GM21447 (cell line): Measurements from ENCODE around the gene LNPK.
"Not testable (repeated sequence)": the region's sequence is repeated elsewhere in the genome, so short reads cannot be mapped to it uniquely, and the experiment has no call there.

Experiments
- ATAC-seq: cut with Tn5 transposase; IDR thresholded peaks from one replicate; pipeline ENCODE4 v1.9.1; 2021; ENCODE audit not compliant: unreplicated experiment

LNPK gene

DNA sequence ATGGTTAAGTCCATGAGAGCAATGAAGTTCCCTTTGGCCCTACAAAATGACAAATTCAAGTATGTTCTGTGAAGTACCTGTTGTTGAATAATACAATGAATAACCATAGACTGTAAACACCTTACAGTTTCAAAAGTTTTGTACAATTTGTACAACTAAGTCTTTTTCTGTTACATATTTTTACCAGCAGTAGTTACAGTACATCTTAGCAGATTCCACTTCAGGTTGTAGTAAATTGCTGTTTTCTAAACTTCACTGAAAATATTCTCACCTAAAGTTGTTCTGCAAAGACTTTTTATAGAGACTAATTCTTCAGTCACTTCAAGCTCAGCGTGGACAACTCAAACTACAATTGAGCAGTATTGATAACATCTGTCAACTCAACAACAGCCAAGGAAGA, 28.7 kb downstream of the LNPK start:
- no peak for ATAC-seq

DNA sequence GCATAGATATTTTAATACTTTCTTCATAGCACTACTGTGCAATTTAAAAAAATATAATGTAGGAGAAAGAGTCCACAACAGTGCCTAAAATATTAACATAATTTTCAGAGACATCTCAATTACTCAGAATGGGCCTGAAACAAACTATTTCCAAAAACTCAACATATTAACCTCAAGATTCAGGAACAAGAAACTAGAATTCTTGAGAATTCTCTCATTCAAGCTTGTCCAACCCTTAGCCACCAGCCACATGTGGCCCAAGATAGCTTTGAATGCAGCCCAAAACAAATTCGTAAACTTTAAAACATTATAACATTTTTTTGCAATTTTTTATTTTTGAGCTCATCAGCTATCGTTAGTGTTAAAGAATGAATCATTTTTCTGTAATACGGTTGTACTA, 35.2 kb downstream of the LNPK start:
- ATAC-seq = no peak

DNA sequence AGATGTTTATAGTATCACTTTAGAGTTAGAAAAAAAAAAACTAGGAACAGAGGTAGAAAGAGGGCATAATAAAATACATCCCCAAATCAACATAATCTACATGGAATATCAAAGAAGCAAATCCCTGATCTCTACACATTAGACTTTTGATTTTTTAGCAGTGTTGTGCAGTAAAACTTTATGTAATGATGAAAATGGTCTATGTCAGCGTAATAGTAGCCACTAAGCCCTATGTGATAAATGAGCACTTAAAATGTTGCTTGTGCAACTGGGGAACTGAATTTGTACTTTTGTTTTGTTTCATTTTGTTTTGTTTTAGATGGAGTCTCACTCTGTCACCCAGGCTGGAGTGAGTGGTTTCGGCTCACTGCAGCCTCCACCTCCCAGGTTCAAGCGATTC, 36.3 kb downstream of the LNPK start:
- ATAC-seq = no peak

DNA sequence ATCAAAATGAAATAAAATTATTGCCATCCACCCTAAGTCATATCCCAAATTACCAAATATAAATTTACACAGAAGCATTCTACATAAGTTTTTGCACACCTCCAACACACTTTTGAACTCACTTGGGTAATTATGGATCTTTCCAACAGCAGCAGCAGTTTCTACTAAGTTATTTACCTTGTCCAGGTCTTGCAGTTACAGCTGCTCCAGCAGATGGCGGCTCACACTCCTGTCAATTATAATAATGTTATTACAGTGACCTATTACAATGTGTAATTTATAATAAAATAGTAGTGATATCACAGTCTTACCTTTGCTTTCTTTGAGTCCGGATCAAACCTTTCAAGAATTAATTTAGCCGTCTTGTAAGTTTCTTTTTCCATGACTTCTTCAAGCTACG, 37.9 kb downstream of the LNPK start:
- no peak for ATAC-seq

DNA sequence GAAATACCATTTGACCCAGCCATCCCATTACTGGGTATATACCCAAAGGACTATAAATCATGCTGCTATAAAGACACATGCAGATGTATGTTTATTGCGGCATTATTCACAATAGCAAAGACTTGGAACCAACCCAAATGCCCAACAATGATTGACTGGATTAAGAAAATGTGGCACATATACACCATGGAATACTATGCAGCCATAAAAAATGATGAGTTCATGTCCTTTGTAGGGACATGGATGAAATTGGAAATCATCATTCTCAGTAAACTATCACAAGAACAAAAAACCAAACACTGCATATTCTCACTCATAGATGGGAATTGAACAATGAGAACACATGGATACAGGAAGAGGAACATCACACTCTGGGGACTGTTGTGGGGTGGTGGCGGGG, 38.9 kb downstream of the LNPK start:
- ATAC-seq = not testable (repeated sequence)

DNA sequence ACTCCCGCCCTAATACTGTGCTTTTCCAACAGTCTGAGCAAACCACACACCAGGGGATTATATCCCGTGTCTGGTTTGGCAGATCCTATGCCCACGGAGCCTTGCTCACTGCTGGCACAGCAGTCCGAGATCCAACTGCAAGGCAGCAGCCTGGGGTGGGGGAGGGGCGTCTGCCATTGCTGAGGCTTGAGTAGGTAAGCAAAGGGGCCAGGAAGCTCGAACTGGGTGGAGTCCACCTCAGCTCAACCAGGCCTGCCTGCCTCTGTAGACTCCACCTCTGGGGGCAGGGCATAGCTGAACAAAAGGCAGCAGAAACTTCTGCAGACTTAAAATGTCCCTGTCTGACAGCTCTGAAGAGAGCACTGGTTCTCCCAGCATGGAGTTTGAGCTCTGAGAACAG, 44.2 kb downstream of the LNPK start:
- no peak for ATAC-seq

DNA sequence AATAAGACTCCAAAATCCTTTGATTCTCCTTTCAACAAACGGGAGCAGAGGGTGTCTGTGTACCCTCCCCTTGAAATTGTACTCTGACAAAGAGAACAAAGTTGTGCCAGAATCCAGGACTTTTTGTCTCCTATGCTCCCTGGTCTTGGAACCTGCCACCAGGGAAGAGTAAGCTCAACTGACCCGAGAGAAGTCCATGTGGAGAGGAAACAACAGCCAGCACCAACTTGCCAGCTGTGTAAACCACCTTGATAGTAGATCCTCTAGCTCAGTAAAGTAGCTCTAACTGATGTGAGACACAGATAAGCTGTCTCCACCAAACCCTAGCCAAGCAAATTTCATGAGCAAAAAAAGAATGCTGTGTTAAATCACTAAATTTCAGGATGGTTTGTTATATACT, 46.9 kb downstream of the LNPK start:
- ATAC-seq = no peak

DNA sequence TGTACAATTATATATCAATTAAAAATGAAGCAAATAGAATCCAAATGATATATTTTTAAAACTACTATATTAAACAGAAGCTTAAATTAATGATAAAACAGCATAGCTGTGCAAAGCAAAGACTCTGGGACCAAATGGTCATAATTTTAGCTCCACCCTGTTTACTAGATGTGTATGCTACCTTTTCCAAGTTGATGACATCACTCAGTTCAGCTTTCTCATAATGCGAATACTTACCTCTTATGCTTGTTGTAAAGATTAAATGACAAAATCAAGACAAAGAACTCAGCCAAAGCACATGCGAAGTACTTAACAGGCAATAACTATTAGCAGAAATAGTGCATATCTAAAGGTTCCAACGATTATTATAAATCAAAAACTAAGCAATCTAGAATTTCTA, 51.6 kb downstream of the LNPK start:
- no peak for ATAC-seq

DNA sequence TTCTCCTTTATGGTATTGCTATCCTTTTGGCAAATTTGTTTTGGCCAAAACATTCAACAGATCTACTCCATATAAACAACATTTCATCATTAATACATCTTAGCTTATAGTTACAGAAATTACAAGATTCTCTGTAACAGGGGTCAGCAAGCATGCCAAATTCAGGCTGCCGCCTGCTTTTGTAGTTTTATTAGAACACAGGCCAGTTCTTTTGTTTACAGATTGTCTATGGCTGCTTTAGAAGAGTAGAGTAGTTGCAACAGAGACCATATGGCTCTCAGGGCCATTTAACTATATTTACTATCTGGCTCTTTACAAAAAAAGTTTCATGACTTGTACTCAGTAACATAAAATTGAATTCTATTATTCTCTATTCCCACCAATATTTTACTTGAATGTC, 53.9 kb downstream of the LNPK start:
- no peak for ATAC-seq

DNA sequence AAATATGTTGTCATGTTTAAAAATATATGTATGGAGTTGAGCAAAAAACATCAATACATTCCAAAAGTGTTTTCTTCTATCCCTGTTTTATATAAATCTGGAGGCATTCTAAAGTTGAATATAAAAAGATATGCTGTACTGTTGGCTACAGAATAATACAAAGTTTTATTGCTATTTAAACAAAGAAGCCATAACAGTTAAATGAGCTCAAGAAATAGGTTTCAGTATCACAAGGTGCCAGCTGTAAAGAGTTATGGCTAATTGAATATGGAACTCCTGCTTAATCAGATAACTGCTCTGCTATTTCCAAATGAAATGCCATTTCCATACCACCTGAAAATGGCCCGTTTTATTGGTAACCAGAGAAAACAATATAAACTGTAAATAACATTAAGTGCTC, 55.0 kb downstream of the LNPK start:
- ATAC-seq = no peak

DNA sequence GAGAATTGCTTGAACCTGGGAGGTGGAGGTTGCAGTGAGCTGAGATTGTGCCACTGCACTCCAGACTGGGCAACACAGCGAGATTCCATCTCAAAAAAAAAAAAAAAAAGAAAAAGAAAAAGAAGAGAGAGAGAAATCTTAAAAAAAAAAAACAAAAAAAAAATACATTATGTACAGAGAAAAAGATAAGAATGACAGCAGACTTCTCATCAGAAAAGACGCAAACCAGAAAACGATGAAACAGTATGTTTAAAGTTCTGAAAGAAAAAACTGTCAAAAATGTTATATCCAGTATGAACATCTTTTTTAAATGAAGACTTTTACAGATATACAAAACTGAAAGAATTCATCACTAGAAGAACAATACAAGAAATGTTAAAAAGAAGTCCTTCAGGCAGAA, 60.4 kb downstream of the LNPK start:
- ATAC-seq = no peak

DNA sequence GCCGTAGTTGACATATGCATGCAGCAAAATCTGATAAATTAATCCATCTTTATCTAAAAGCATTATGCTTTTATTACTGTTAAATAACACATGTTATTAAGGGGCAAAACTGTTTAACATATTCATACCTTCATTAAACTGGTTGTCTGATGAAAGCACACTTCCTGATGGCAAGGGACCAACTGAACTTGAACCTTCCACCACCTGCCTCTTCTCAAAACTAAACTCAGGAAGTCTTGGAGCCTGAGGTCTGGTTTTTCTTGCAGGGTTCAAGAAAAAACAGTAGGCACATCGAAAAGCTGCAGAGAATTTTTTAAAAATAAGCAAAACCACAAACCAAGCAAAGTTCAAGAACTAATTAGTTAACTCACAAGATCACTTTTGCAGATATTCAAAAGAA, 64.9 kb downstream of the LNPK start:
- no peak for ATAC-seq

DNA sequence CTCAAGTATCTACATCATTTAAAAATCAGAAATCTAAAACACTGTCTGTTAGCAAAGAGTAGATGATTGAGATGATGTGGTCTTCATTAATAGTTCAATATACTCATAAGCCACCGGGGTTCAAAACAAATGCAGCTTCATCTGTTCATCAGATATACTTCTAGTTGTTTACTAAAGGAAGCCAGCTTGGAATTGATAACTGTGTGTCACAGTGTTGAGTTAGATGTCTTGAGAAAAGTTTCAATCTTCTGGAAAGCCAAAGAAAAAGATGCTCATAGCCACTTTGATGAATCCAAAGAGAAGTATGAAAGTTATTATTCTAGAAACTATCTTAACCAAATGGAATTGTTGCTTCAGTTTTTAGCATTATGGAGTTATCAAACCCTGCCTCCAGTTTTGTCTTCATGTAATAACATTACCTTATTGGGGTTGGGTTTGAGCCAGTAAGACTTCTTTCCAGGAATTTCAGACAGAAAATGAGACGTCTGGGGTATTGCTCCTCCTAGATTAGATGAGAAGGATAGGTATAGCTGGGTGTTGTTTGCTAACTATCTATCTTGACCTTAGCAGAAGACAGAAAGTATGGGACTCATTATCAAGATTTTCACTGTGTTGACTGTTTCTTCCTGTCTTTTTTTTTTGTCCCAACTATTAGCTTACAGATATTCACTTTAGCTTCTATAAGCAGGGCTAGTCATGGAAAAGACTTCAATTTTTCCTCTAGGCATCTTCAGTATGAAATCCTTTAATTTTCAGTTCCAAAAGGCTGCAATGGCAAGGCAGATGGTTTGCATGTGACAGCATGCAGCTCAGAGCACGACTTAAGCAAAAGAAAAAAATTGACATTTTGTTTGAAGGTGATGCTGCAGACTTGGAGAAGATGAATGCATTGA, 66.5 kb downstream of the LNPK start:
- ATAC-seq = no peak

DNA sequence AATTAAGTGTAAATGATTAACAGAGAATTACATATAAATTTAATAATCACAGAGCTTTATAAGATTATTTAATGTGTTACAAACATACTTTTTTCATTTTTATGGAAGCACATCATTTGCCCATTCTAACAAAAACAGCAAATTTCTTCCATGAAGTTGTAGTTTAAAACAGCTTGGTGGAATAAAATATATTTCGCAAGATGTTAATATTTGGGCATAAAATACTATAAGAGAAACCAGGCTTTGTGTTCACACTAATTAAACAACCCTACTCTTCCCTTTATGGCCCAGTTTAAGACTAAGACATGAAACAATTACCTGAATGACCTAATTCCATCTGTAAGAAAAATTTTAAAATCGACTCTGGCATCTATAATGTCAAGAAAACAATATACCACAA, 69.4 kb downstream of the LNPK start:
- no peak for ATAC-seq

DNA sequence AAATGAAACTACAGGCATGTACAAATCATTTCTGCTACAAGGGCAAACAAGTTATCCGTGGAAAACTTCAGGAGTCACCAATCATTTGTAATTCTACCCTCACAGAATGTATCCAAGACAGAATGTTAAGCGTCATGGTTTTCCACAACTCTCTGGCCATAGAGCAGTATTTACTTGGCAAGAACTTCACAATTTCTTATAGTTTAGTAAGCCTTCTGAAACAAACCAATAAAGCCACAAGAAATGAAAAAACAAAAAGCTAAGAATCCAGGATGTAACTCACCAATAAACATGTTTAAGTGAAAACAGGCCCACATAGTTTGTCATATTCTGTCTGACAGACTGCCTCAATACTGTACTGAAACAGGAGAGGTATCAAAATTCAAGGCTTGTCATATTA, 70.3 kb downstream of the LNPK start:
- ATAC-seq = no peak

DNA sequence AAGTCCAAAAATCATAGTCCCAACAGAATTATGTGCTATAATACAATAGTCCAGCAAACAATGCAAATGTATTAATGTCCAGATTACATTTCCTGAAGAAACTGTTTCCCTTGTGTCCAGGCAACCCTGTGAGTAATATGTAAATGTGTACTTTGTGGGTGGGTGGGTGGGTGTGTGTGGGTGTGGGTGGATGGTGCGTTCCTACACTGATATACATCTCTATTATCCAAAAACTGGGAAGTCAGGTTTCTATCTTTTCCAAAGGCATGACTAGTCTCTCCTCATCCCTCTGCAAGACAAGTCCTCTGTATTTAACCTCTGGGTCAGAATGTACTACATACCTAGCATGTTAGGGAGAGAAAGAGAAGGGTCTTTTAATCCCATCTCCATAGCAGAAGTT, 71.6 kb downstream of the LNPK start:
- ATAC-seq = no peak

DNA sequence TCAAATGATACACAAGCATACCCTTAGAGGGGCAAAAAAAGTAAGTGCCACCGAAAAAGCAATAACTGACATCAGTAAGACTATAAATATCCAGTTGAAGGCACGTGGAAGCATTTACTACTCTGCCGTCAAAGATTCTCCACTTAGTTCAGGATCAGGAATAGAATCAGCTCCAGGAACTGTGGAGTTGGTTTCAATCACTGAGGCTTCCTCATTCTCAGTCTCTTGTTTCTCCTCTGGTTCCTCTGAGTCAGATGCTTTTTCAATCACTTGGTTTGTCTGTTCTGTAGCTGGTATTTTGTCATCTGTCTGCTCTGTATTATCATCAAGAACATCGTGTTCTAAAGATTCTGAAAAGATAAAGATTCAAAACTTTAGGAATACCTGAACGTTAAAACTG, 72.2 kb downstream of the LNPK start:
- no peak for ATAC-seq

DNA sequence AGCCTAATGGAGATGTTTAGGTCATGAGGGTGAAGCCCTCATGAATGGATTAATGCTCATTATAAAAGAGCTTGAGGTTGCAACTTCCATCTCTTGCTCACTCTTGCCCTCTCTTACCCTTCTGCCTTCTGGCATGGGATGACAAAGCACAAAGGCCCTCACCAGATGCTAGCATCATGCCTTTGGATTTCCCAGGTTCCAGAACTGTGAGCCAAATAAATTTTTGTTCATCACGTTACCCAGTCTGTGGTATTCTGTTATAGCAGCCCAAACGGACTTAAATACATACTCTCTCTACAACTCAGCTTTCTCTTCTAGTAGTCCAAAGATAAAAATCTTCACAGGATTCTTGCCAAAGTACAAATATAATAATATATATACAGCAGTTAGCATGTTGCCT, 75.8 kb downstream of the LNPK start:
- ATAC-seq = no peak

DNA sequence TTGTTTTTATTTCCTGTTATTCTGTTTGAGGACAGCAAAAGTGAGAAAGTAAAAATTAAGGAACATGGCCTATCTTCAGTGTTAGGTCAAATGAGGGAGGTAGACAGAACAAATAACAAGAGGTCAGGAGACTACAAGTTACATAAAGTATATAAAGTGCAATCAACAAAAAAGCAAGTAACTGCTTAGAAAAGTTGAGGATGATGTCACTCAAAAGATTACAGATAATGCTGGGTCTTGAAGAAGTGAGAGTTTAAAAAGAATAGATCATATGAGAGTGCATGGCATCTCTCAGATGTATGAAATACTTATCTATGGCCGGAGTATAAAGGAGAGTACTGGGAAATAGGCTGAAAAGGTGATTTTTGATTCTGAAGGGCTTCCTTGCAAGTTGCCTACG, 79.9 kb downstream of the LNPK start:
- no peak for ATAC-seq

DNA sequence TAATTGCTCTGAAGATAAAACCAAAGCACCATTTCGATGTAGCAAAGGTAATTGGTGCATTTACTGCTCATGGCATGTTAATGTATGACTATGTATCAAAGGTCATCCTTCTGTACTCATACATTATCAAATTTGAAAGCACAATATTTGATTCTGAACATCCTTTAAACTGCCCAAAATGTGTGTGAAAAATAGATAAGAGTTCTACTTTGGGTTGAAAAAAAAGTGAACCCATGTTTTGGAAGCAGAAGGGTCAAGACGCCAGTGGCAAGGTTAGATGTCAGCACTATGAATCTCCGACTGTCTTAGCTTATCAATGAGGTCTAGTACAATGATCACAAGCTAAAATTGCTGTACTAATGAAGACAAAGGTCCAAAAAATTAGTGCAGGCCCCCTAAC, 83.1 kb downstream of the LNPK start:
- ATAC-seq = no peak

DNA sequence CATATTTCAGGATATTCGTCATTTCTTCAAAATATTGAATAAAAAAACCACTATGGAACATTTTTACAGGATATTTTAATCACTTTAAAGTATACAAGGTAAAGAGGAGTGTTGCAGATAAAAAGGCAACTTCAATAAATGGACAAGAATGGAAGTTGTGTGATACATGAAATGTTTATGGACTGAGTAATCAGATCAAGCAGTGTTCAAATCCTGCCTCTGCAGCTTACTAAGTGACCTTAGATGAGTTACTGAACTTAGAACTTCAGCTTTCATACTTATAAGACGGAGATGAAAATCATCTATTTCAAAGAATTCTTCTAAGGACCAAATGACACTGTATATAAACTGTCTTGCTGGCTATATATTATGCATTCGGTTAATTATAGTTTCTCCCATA, 87.2 kb downstream of the LNPK start:
- no peak for ATAC-seq

DNA sequence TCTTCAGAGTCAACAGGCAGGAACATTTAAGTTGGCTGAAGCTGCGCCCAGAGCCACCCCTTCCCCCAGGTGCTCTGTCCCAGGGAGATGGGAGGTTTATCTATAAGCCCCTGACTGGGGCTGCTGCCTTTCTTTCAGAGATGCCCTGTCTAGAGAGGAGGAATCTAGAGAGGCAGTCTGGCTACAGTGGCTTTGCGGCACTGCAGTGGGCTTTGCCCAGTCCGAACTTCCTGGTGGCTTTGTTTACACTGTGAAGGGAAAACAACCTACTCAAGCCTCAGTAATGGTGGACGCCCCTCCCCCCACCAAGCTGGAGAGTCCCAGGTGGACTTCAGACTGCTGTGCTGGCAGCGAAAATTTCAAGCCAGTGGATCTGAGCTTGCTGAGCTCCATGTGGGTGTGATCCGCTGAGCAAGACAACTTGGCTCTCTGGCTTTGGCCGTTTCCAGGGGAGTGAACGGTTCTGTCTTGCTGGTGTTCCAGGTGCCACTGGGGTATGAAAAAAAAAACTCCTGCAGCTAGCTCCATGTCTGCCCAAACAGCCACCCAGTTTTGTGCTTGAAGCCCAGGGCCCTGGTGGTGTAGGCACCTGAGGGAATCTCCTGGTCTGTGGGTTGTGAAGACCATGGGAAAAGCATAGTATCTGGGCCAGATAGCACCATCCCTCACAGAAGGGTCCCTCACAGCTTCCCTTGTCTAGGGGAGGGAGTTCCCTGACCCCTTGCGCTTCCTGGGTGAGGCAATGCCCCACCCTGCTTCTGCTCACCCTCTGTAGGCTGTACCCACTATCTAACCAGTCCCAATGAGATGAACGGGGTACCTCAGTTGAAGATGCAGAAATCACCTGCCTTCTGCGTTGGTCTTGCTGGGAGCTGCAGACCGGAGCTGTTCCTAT, 88.0 kb downstream of the LNPK start:
- not testable (repeated sequence) for ATAC-seq
